Measurements from ENCODE around the gene CTXN2.
A peak's percentile ranks its signal among the peaks of the same experiment; 100 is the strongest.

CTXN2 gene

DNA sequence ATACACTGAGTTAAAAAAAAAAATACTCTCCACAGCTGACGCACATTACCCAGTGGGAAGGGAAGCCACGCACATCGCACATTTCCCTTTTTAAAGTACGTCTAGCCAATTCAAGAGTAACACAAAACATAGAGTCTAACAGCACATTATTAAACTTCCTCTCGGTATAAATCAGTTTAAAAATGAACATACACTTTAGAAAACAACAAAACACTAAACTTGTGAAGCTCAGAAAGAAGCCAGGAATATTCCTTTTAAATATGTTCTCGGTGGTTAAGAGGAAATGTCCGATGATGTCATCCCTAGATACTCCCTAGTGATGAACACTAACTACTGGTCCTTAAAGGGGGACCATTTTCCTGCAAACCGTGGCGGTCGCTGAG is 14.1 kb upstream of the CTXN2 start:
- no peaks in the 10 kb centered on the region for H3K9me3 ChIP-seq (ENCODE audit: low read length)
- peaks cover 4% of the 10 kb centered on the region for H3K4me1 ChIP-seq (ENCODE audit: insufficient read depth, low read length)
- no peaks in the 10 kb centered on the region for H3K36me3 ChIP-seq (ENCODE audit: insufficient read depth, low read length)
- H3K9ac ChIP-seq (ENCODE audit: low read length) = peak overlapping the region; percentile 29
- peak overlapping the region; percentile 48 to 78 for H3K4me3 ChIP-seq (ENCODE audit: low read depth in 1 of 2, low read length in 2 of 2)
- H3K27ac ChIP-seq (ENCODE audit: low read depth, low read length) = peak overlapping the region; percentile 82
- no peaks in the 10 kb centered on the region for H3K27me3 ChIP-seq (ENCODE audit: control insufficient read depth in 1 of 2, insufficient read depth in 2 of 2, low read length in 2 of 2)

DNA sequence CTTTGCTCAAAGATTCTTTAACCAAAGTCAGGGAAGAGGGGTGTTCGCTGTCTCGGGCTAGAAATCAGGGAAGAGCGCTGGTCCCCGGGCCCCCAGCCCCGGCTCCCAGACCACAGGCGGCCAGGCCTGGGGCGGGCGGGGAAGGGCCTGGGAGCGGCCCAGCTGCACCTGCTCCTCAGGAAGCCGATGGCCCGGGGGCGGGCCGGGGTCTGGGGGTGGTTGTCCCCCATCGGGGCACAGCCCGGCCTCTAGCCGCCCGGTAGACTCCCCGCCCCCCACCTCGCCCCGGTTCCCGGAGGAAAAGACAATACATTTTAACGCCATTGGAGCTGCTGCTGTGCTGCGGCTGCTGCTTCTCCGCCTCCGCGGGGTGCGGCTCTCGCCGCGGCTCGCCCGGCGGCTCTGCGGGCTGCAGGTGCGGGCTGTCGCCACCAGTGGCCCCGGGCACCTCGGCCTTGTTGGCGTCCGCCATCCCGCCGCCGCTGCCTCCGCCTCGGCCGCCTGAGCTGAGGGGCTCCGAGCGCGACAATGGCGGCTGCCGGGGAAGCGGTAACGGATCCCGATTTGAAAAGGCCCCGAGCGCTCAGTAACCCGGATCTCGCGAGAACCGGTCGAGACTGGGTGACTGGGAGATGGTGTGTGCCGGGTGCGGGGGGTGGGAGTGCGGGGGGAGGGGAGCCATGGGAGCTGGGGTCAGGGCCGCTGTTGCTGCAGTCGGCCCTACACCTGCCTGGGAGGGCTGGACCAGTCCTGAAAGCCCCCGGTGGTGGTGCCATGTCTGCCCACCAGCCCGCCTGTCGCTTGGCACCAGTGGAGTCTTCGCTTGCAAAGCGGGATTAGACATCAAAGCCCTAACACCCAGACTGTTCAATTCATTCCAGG is 13.5 kb upstream of the CTXN2 start, which contains the start of gene MYEF2:
Gene MYEF2 (minus strand): TSS at position 530 of the 882 bp plus-strand sequence. CDS start 58 bp downstream, at position 472.
- Histone ChIP-seq H3K27ac (ENCODE audit: low read depth, low read length) (peak within 1 kb of the TSS; percentile 82), H3K4me3 (ENCODE audit: low read depth in 1 of 2, low read length in 2 of 2) (peak within 1 kb of the TSS; percentile 48 to 78), H3K36me3 (ENCODE audit: insufficient read depth, low read length) (no peaks in the 10 kb centered on the region), H3K9ac (ENCODE audit: low read length) (peak within 1 kb of the TSS; percentile 29), H3K4me1 (ENCODE audit: insufficient read depth, low read length) (peaks cover 4% of the 10 kb centered on the region), H3K27me3 (ENCODE audit: control insufficient read depth in 1 of 2, insufficient read depth in 2 of 2, low read length in 2 of 2) (no peaks in the 10 kb centered on the region), H3K9me3 (ENCODE audit: low read length) (no peaks in the 10 kb centered on the region)

DNA sequence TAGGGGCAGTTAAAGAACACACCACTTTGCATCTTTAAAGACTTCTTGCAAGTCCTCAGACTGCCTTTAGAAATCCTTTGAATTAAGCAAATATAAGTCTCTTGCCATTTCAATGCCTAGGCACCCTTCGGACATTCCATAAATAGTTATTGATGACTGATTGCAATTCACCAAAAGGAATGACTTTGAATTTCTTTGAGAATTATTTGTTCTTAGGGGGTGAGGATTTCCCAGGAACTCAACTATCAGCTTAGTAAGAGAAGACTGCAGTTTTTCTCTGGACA is 12.9 kb upstream of the CTXN2 start:
- H3K27me3 ChIP-seq (ENCODE audit: control insufficient read depth in 1 of 2, insufficient read depth in 2 of 2, low read length in 2 of 2) = no peaks in the 10 kb centered on the region
- H3K4me1 ChIP-seq (ENCODE audit: insufficient read depth, low read length) = peaks cover 4% of the 10 kb centered on the region
- peak overlapping the region; percentile 82 for H3K27ac ChIP-seq (ENCODE audit: low read depth, low read length)
- H3K36me3 ChIP-seq (ENCODE audit: insufficient read depth, low read length) = no peaks in the 10 kb centered on the region
- H3K4me3 ChIP-seq (ENCODE audit: low read depth in 1 of 2, low read length in 2 of 2) = peak overlapping the region; percentile 48 to 78
- H3K9me3 ChIP-seq (ENCODE audit: low read length) = no peaks in the 10 kb centered on the region
- no peak overlapping the region for H3K9ac ChIP-seq (ENCODE audit: low read length)

GRCh38 chr15:48182749-48183148 is 8.7 kb upstream of the CTXN2 start:
- Histone ChIP-seq H3K27ac (ENCODE audit: low read depth, low read length) (no peak overlapping the region), H3K27me3 (ENCODE audit: control insufficient read depth in 1 of 2, insufficient read depth in 2 of 2, low read length in 2 of 2) (no peaks in the 10 kb centered on the region), H3K4me3 (ENCODE audit: low read depth in 1 of 2, low read length in 2 of 2) (no peak overlapping the region), H3K4me1 (ENCODE audit: insufficient read depth, low read length) (no peaks in the 10 kb centered on the region), H3K9ac (ENCODE audit: low read length) (no peak overlapping the region), H3K9me3 (ENCODE audit: low read length) (no peaks in the 10 kb centered on the region), H3K36me3 (ENCODE audit: insufficient read depth, low read length) (no peaks in the 10 kb centered on the region)

DNA sequence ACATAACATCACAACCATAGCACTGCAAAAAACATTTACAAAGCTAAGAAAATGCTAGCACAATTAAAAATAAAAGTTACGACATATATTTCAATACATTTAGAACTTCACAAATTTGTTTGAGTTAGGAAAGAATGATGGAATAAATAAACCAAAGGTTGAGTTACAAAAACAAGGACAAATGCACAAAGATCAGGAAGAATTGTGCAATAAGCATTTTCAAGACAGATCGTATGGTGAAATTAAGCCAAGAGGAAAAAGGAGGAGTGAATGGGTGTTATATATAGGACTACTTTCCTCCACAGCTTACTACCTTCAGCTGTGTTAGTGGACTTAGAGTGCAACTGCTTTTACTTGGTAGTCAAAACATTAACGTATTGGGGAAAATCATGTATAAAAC is 5.9 kb upstream of the CTXN2 start:
- Histone ChIP-seq H3K27ac (ENCODE audit: low read depth, low read length) (no peak overlapping the region), H3K27me3 (ENCODE audit: control insufficient read depth in 1 of 2, insufficient read depth in 2 of 2, low read length in 2 of 2) (no peaks in the 10 kb centered on the region), H3K36me3 (ENCODE audit: insufficient read depth, low read length) (no peaks in the 10 kb centered on the region), H3K4me1 (ENCODE audit: insufficient read depth, low read length) (no peaks in the 10 kb centered on the region), H3K4me3 (ENCODE audit: low read depth in 1 of 2, low read length in 2 of 2) (no peak overlapping the region), H3K9me3 (ENCODE audit: low read length) (no peaks in the 10 kb centered on the region), H3K9ac (ENCODE audit: low read length) (no peak overlapping the region)

GRCh38 chr15:48186271-48186670 is 5.2 kb upstream of the CTXN2 start:
- Histone ChIP-seq H3K27ac (ENCODE audit: low read depth, low read length) (no peak overlapping the region), H3K4me1 (ENCODE audit: insufficient read depth, low read length) (no peaks in the 10 kb centered on the region), H3K9me3 (ENCODE audit: low read length) (no peaks in the 10 kb centered on the region), H3K36me3 (ENCODE audit: insufficient read depth, low read length) (no peaks in the 10 kb centered on the region), H3K9ac (ENCODE audit: low read length) (no peak overlapping the region), H3K27me3 (ENCODE audit: control insufficient read depth in 1 of 2, insufficient read depth in 2 of 2, low read length in 2 of 2) (no peaks in the 10 kb centered on the region), H3K4me3 (ENCODE audit: low read depth in 1 of 2, low read length in 2 of 2) (no peak overlapping the region)

- H3K36me3 ChIP-seq (ENCODE audit: insufficient read depth, low read length) = no peaks in the 10 kb centered on the region
- H3K27ac ChIP-seq (ENCODE audit: low read depth, low read length) = no peak overlapping the region
- H3K4me1 ChIP-seq (ENCODE audit: insufficient read depth, low read length) = no peaks in the 10 kb centered on the region
- H3K9ac ChIP-seq (ENCODE audit: low read length) = no peak overlapping the region
- no peaks in the 10 kb centered on the region for H3K9me3 ChIP-seq (ENCODE audit: low read length)
- no peaks in the 10 kb centered on the region for H3K27me3 ChIP-seq (ENCODE audit: control insufficient read depth in 1 of 2, insufficient read depth in 2 of 2, low read length in 2 of 2)
- H3K4me3 ChIP-seq (ENCODE audit: low read depth in 1 of 2, low read length in 2 of 2) = no peak overlapping the region
Observed at GRCh38 chr15:48190932-48191573, 412 bp upstream of the CTXN2 start.

GRCh38 chr15:48202068-48202467 is 10.6 kb downstream of the CTXN2 start:
- H3K4me3 ChIP-seq (ENCODE audit: low read depth in 1 of 2, low read length in 2 of 2) = no peak overlapping the region
- no peaks in the 10 kb centered on the region for H3K4me1 ChIP-seq (ENCODE audit: insufficient read depth, low read length)
- H3K9me3 ChIP-seq (ENCODE audit: low read length) = no peaks in the 10 kb centered on the region
- H3K27ac ChIP-seq (ENCODE audit: low read depth, low read length) = no peak overlapping the region
- no peaks in the 10 kb centered on the region for H3K27me3 ChIP-seq (ENCODE audit: control insufficient read depth in 1 of 2, insufficient read depth in 2 of 2, low read length in 2 of 2)
- H3K9ac ChIP-seq (ENCODE audit: low read length) = no peak overlapping the region
- H3K36me3 ChIP-seq (ENCODE audit: insufficient read depth, low read length) = no peaks in the 10 kb centered on the region

- Histone ChIP-seq H3K27me3 (ENCODE audit: control insufficient read depth in 1 of 2, insufficient read depth in 2 of 2, low read length in 2 of 2) (no peaks in the 10 kb centered on the region), H3K9me3 (ENCODE audit: low read length) (no peaks in the 10 kb centered on the region), H3K9ac (ENCODE audit: low read length) (no peak within 1 kb of the TSS), H3K27ac (ENCODE audit: low read depth, low read length) (no peak within 1 kb of the TSS), H3K4me1 (ENCODE audit: insufficient read depth, low read length) (no peaks in the 10 kb centered on the region), H3K36me3 (ENCODE audit: insufficient read depth, low read length) (no peaks in the 10 kb centered on the region), H3K4me3 (ENCODE audit: low read depth in 1 of 2, low read length in 2 of 2) (no peak within 1 kb of the TSS)
Observed at GRCh38 chr15:48205981-48206380, 14.5 kb downstream of the CTXN2 start, which contains the start of gene SLC12A1. Gene SLC12A1, plus strand, starts transcription at chr15:48206302. Its CDS starts 1,418 bp downstream, at chr15:48207720.

DNA sequence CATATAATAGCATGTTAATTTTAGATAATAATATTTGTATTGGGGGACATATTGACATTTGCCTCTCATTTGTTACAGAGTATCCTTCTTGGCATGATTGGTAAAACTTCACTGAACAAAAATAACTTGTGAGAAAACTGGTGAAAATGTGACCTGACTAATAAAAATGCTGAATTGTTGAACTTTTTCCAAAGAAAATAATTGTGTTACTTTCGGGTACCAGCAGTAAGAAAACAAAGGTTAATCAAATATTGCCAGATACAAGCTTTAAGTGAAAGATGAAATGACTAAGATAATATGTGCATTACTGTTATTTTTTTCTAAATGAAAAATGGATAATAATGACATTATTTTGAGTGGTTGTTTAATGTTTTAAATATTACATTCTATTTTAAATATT is 29.8 kb downstream of the CTXN2 start:
- no peak overlapping the region for H3K9ac ChIP-seq (ENCODE audit: low read length)
- H3K36me3 ChIP-seq (ENCODE audit: insufficient read depth, low read length) = no peaks in the 10 kb centered on the region
- H3K4me3 ChIP-seq (ENCODE audit: low read depth in 1 of 2, low read length in 2 of 2) = no peak overlapping the region
- no peaks in the 10 kb centered on the region for H3K9me3 ChIP-seq (ENCODE audit: low read length)
- H3K27ac ChIP-seq (ENCODE audit: low read depth, low read length) = no peak overlapping the region
- no peaks in the 10 kb centered on the region for H3K27me3 ChIP-seq (ENCODE audit: control insufficient read depth in 1 of 2, insufficient read depth in 2 of 2, low read length in 2 of 2)
- no peaks in the 10 kb centered on the region for H3K4me1 ChIP-seq (ENCODE audit: insufficient read depth, low read length)

DNA sequence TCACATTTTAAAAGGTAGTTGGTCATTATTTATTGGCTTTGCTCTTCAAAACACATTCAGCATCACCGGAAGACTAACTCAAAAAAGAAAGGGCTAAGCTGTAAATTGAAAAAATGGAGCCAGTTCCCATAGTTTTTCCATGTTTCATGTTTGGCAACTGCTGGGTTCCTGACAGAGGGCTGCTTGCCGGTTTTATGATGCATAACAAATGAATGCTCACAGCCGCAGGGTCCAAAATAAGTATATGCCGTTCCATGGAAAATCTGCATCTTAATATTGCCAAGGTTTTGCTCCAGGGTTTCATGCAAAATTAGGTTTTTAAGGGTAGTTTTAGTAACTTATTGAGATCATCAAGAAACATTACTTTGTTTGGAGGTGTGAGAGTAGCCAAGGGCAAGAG is 30.4 kb downstream of the CTXN2 start:
- Histone ChIP-seq H3K27ac (ENCODE audit: low read depth, low read length) (no peak overlapping the region), H3K4me3 (ENCODE audit: low read depth in 1 of 2, low read length in 2 of 2) (no peak overlapping the region), H3K4me1 (ENCODE audit: insufficient read depth, low read length) (no peaks in the 10 kb centered on the region), H3K27me3 (ENCODE audit: control insufficient read depth in 1 of 2, insufficient read depth in 2 of 2, low read length in 2 of 2) (no peaks in the 10 kb centered on the region), H3K9me3 (ENCODE audit: low read length) (no peaks in the 10 kb centered on the region), H3K9ac (ENCODE audit: low read length) (no peak overlapping the region), H3K36me3 (ENCODE audit: insufficient read depth, low read length) (no peaks in the 10 kb centered on the region)
